SK-N-SH treated with all-trans-retinoic acid at 6 μM for 48 hours (cell line): ENCODE data around the gene NDRG2.

Experiments used
- CSDC2 ChIP-seq: fragments of 250-450 bp; sonication (Bioruptor Pico); IDR thresholded peaks from 2 replicates; pipeline ENCODE4 v1.5.0; 2020; ENCODE audit warnings: mild to moderate bottlenecking, moderate library complexity
- CSRNP3 ChIP-seq: fragments of 250-450 bp; sonication (Bioruptor Pico); IDR thresholded peaks from 2 replicates; pipeline ENCODE4 v1.5.1; 2021; ENCODE audit warnings: mild to moderate bottlenecking, moderate library complexity
- ISL1 ChIP-seq: fragments of 250-450 bp; sonication (Bioruptor Pico); IDR thresholded peaks from 2 replicates; pipeline ENCODE4 v2.1.2; 2022; ENCODE audit warnings: mild to moderate bottlenecking, moderate library complexity
- PATZ1 ChIP-seq: fragments of 250-450 bp; sonication (Bioruptor Pico); IDR thresholded peaks from 2 replicates; pipeline ENCODE4 v1.8.0; 2020; ENCODE audit warnings: mild to moderate bottlenecking, moderate library complexity, borderline replicate concordance
- SNAI2 ChIP-seq: fragments of 250-450 bp; sonication (Bioruptor Pico); IDR thresholded peaks from 2 replicates; pipeline ENCODE4 v1.5.0; 2020; ENCODE audit warnings: mild to moderate bottlenecking, moderate library complexity
- TCF4 ChIP-seq: fragments of 250-450 bp; sonication (Bioruptor Pico); IDR thresholded peaks from 2 replicates; pipeline ENCODE4 v1.8.0; 2021; ENCODE audit warnings: mild to moderate bottlenecking, moderate library complexity, borderline replicate concordance
- ZFP30 ChIP-seq: fragments of 450-650 bp; formaldehyde crosslinking; IDR thresholded peaks from 2 replicates; pipeline ENCODE4 v1.5.0; 2022; ENCODE audit warnings: mild to moderate bottlenecking, moderate library complexity
- ZNF565 ChIP-seq: fragments of 450-650 bp; formaldehyde crosslinking; conservative IDR thresholded peaks from 2 replicates; pipeline ENCODE4 v1.5.0; 2020; ENCODE audit warnings: low read depth, mild to moderate bottlenecking, moderate library complexity
- ZNF8 ChIP-seq: fragments of 450-650 bp; formaldehyde crosslinking; IDR thresholded peaks from 2 replicates; pipeline ENCODE4 v1.5.0; 2020; ENCODE audit warnings: mild to moderate bottlenecking, moderate library complexity

GRCh38 chr14:21047378-21047781 lies 22.5 kb upstream of the NDRG2 start:
- TF ChIP-seq ZNF565 (CRISPR knock-in tag) (no peak), CSDC2 (no peak), PATZ1 (CRISPR knock-in tag) (no peak), ZFP30 (CRISPR knock-in tag) (no peak), TCF4 (CRISPR knock-in tag) (no peak), CSRNP3 (CRISPR knock-in tag) (no peak), ISL1 (CRISPR knock-in tag) (no peak), SNAI2 (CRISPR knock-in tag) (no peak), ZNF8 (CRISPR knock-in tag) (no peak)
